H9 (cell line): ENCODE results near the gene ACVR2B. TPM values are rescaled to one million over a fixed set of nuclear protein-coding genes. Genes with fewer than 3 reads are reported as not detected.

Source experiments
- DNase-seq: peaks from one replicate; pipeline ENCODE4 v3.0.0-alpha.2; 2017
- H2AFZ ChIP-seq: one replicate; pipeline ENCODE4 v1.6.1; 2013; ENCODE audit warnings: mild to moderate bottlenecking, low read length, control low read depth, moderate library complexity
- H2AK5ac ChIP-seq: 2 replicates; pipeline ENCODE4 v1.6.1; 2013; ENCODE audit warnings: low read length, control low read depth, mixed read lengths; ENCODE audit not compliant: insufficient read length
- H2BK120ac ChIP-seq: one replicate; pipeline ENCODE4 v1.6.1; 2013; ENCODE audit warnings: low read depth, mild to moderate bottlenecking, low read length, control low read depth, inconsistent platforms; ENCODE audit not compliant: poor library complexity, severe bottlenecking
- H2BK12ac ChIP-seq: 2 replicates; pipeline ENCODE4 v1.6.1; 2013; ENCODE audit warnings: low read length, control low read depth, mixed read lengths, low read depth; ENCODE audit not compliant: insufficient read length
- H2BK15ac ChIP-seq: 2 replicates; pipeline ENCODE4 v1.6.1; 2013; ENCODE audit warnings: low read depth, low read length, control low read depth
- H2BK20ac ChIP-seq: one replicate; pipeline ENCODE4 v1.6.1; 2013; ENCODE audit warnings: low read depth, mild to moderate bottlenecking, low read length, control low read depth, inconsistent platforms; ENCODE audit not compliant: poor library complexity, severe bottlenecking
- H2BK5ac ChIP-seq: 2 replicates; pipeline ENCODE4 v1.6.1; 2013; ENCODE audit warnings: low read length, control low read depth, mixed read lengths; ENCODE audit not compliant: insufficient read length
- H3K14ac ChIP-seq: 2 replicates; pipeline ENCODE4 v1.6.1; 2013; ENCODE audit warnings: low read length, control low read depth; ENCODE audit not compliant: insufficient read depth
- H3K18ac ChIP-seq: 2 replicates; pipeline ENCODE4 v1.6.1; 2013; ENCODE audit warnings: low read depth, mild to moderate bottlenecking, mixed read lengths, low read length, control low read depth; ENCODE audit not compliant: insufficient read length
- H3K23ac ChIP-seq: 2 replicates; pipeline ENCODE4 v1.6.1; 2013; ENCODE audit warnings: low read length, control low read depth, mixed read lengths, low read depth; ENCODE audit not compliant: insufficient read length
- H3K23me2 ChIP-seq: 2 replicates; pipeline ENCODE4 v1.6.1; 2013; ENCODE audit warnings: low read depth, mild to moderate bottlenecking, mixed read lengths, low read length, control low read depth; ENCODE audit not compliant: insufficient read length, poor library complexity, severe bottlenecking
- H3K27ac ChIP-seq: 2 replicates; pipeline ENCODE4 v1.5.1; 2013; ENCODE audit warnings: low read length, control low read depth, mixed read lengths, low read depth; ENCODE audit not compliant: insufficient read length
- H3K27me3 ChIP-seq: 2 replicates; pipeline ENCODE4 v1.6.1; 2013; ENCODE audit warnings: low read length, control low read depth, inconsistent platforms; ENCODE audit not compliant: insufficient read depth
- H3K4ac ChIP-seq: 2 replicates; pipeline ENCODE4 v1.6.1; 2013; ENCODE audit warnings: low read depth, mild to moderate bottlenecking, control low read depth, inconsistent platforms, low read length, moderate library complexity
- H3K4me1 ChIP-seq: 2 replicates; pipeline ENCODE4 v1.6.1; 2013; ENCODE audit warnings: low read length, control low read depth, inconsistent platforms; ENCODE audit not compliant: insufficient read depth
- H3K4me2 ChIP-seq: 2 replicates; pipeline ENCODE4 v1.6.1; 2013; ENCODE audit warnings: low read length, control low read depth, mixed read lengths; ENCODE audit not compliant: insufficient read length, insufficient read depth
- H3K56ac ChIP-seq: 2 replicates; pipeline ENCODE4 v1.6.1; 2013; ENCODE audit warnings: low read depth, mild to moderate bottlenecking, mixed read lengths, low read length, control low read depth; ENCODE audit not compliant: insufficient read length
- H3K79me1 ChIP-seq: 2 replicates; pipeline ENCODE4 v1.6.1; 2013; ENCODE audit warnings: low read depth, mild to moderate bottlenecking, moderate library complexity, low read length, control low read depth, inconsistent platforms; ENCODE audit not compliant: insufficient read depth, poor library complexity, severe bottlenecking
- H3K79me2 ChIP-seq: 2 replicates; pipeline ENCODE4 v1.6.1; 2013; ENCODE audit warnings: low read length, control low read depth, inconsistent platforms; ENCODE audit not compliant: insufficient read depth
- H3K9ac ChIP-seq: 2 replicates; pipeline ENCODE4 v1.6.1; 2013; ENCODE audit warnings: low read length, control low read depth, mixed read lengths; ENCODE audit not compliant: insufficient read length; ENCODE audit errors: extremely low read depth
- H3K9me3 ChIP-seq: one replicate; pipeline ENCODE4 v1.6.1; 2013; ENCODE audit warnings: low read depth, low read length, inconsistent platforms; ENCODE audit not compliant: control insufficient read depth
- H3T11ph ChIP-seq: one replicate; pipeline ENCODE4 v1.6.1; 2013; ENCODE audit warnings: mild to moderate bottlenecking, low read length, control low read depth, inconsistent platforms
- H4K20me1 ChIP-seq: one replicate; pipeline ENCODE4 v1.6.1; 2013; ENCODE audit not compliant: control insufficient read depth, insufficient read length, insufficient read depth
- H4K5ac ChIP-seq: 2 replicates; pipeline ENCODE4 v1.6.1; 2013; ENCODE audit warnings: low read depth, mild to moderate bottlenecking, mixed read lengths, low read length, control low read depth; ENCODE audit not compliant: insufficient read length
- H4K8ac ChIP-seq: replicated peaks from 2 replicates; pipeline ENCODE4 v1.6.1; 2013; ENCODE audit warnings: low read length, control low read depth, mixed read lengths, low read depth; ENCODE audit not compliant: insufficient read length
- H4K91ac ChIP-seq: 2 replicates; pipeline ENCODE4 v1.6.1; 2013; ENCODE audit warnings: low read depth, mild to moderate bottlenecking, moderate library complexity, mixed read lengths, low read length, control low read depth; ENCODE audit not compliant: insufficient read length
- H3K27ac Mint-ChIP-seq, 3 experiments: 2 replicates in 2 of 3; 3 replicates in 1 of 3; pipeline ENCODE4 v1.8.0; 2020 to 2021; ENCODE audit warnings: mixed read lengths in 3 of 3, mild to moderate bottlenecking in 1 of 3, moderate library complexity in 1 of 3
- H3K27me3 Mint-ChIP-seq: 2 replicates; pipeline ENCODE4 v1.8.0; 2021; ENCODE audit warnings: low read depth, mild to moderate bottlenecking, moderate library complexity, mixed read lengths
- H3K36me3 Mint-ChIP-seq, 3 experiments: 2 replicates in 2 of 3; 3 replicates in 1 of 3; pipeline ENCODE4 v1.8.0; 2020 to 2021; ENCODE audit warnings: low read depth in 3 of 3, mixed read lengths in 3 of 3; ENCODE audit not compliant: insufficient read depth in 1 of 3
- H3K4me1 Mint-ChIP-seq, 2 experiments: 2 replicates each; pipeline ENCODE4 v1.8.0; 2020; ENCODE audit warnings: mixed read lengths in 2 of 2
- H3K4me3 Mint-ChIP-seq, 2 experiments: 2 replicates in 1 of 2; 3 replicates in 1 of 2; pipeline ENCODE4 v1.8.0; 2020 to 2021; ENCODE audit warnings: mild to moderate bottlenecking in 2 of 2, mixed read lengths in 2 of 2, moderate library complexity in 1 of 2
- H3K9me3 Mint-ChIP-seq, 2 experiments: 2 replicates in 1 of 2; 3 replicates in 1 of 2; pipeline ENCODE4 v1.8.0; 2020; ENCODE audit warnings: mild to moderate bottlenecking in 2 of 2, mixed read lengths in 2 of 2, moderate library complexity in 1 of 2
- WGBS: extraction: QIAGEN DNeasy Blood & Tissue Kit; methylation state at CpG from one replicate; pipeline ENCODE4 v1.1.7; 2013; ENCODE audit warnings: missing lambda C conversion rate, low lambda C conversion rate, mixed read lengths; ENCODE audit not compliant: insufficient read length; ENCODE audit errors: extremely low coverage; 5-methylcytosine and 5-hydroxymethylcytosine counted together
- total RNA-seq: library from RNA; stranded (reverse); gene quantifications from 2 replicates; pipeline ENCODE4 v1.2.1, GENCODE V29; 2021
- TF ChIP-seq, protein P1 (sequence below): fragments of 200-600 bp; sonication (generic); conservative IDR thresholded peaks from 3 replicates; pipeline ENCODE4 v1.8.0; 2021; ENCODE audit warnings: antibody characterized with exemption, mild to moderate bottlenecking

The ACVR2B gene
- total RNA-seq, 1 experiment from 2014 or later = 105 TPM

DNA sequence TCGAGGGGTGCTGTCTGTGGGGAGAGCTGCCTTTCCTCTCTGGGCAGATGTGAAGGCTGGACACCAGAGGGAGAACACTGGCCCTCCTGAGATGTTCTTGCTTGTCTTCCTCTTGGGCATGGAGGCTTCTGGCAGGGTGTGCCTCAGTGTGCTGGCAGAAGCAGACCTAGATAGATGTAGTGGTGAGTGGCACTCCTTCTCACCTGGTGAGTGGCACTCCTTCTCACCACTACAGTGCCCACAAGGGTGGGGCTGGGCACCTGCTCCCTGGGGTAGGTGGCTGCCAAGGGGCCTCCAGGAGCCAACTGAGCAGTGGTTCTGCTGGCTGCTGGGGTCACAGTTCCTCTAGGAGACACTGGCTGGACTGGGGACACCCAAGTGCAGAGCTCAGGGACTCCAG lies 18.7 kb downstream of the ACVR2B start:
- no peak overlapping the region for H3K4me3 Mint-ChIP-seq
- H2BK20ac ChIP-seq = no peak overlapping the region
- no peaks in the 10 kb centered on the region for H3K27me3 ChIP-seq
- no peaks in the 10 kb centered on the region for H3K27me3 Mint-ChIP-seq
- H3K23me2 ChIP-seq = no peaks in the 10 kb centered on the region
- no peak overlapping the region for H3T11ph ChIP-seq
- TF ChIP-seq, protein P1, sequence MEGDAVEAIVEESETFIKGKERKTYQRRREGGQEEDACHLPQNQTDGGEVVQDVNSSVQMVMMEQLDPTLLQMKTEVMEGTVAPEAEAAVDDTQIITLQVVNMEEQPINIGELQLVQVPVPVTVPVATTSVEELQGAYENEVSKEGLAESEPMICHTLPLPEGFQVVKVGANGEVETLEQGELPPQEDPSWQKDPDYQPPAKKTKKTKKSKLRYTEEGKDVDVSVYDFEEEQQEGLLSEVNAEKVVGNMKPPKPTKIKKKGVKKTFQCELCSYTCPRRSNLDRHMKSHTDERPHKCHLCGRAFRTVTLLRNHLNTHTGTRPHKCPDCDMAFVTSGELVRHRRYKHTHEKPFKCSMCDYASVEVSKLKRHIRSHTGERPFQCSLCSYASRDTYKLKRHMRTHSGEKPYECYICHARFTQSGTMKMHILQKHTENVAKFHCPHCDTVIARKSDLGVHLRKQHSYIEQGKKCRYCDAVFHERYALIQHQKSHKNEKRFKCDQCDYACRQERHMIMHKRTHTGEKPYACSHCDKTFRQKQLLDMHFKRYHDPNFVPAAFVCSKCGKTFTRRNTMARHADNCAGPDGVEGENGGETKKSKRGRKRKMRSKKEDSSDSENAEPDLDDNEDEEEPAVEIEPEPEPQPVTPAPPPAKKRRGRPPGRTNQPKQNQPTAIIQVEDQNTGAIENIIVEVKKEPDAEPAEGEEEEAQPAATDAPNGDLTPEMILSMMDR = no peak
- peaks cover 28 to 30% of the 10 kb centered on the region in 2 experiments for H3K9me3 Mint-ChIP-seq
- DNase-seq = no peak
- peaks cover 14 to 15% of the 10 kb centered on the region in 2 experiments for H3K4me1 Mint-ChIP-seq
- no peaks in the 10 kb centered on the region for H3K4me1 ChIP-seq
- H3K27ac Mint-ChIP-seq = no peak overlapping the region
- no peak overlapping the region; the same call in 1 of the 2 replicates for H3K14ac ChIP-seq
- no peak overlapping the region for H3K23ac ChIP-seq
- H4K5ac ChIP-seq = no peak overlapping the region
- H4K20me1 ChIP-seq = peaks cover 2% of the 10 kb centered on the region
- H3K9me3 ChIP-seq = no peaks in the 10 kb centered on the region
- peaks cover 17 to 28% (median 22%) of the 10 kb centered on the region in 3 experiments for H3K36me3 Mint-ChIP-seq
- H3K9ac ChIP-seq = no peak overlapping the region
- no peak overlapping the region for H2BK12ac ChIP-seq
- H4K91ac ChIP-seq = no peak overlapping the region
- no peak overlapping the region for H2BK120ac ChIP-seq
- H3K79me1 ChIP-seq = peaks cover 3% of the 10 kb centered on the region
- H4K8ac ChIP-seq = no peak overlapping the region
- H2AK5ac ChIP-seq = no peak overlapping the region
- peaks cover 30% of the 10 kb centered on the region; the same call in 1 of the 2 replicates for H3K79me2 ChIP-seq
- no peak overlapping the region for H3K4ac ChIP-seq
- no peak overlapping the region for H3K27ac ChIP-seq
- H3K4me2 ChIP-seq = no peak overlapping the region
- no peak overlapping the region for H3K56ac ChIP-seq
- H2BK15ac ChIP-seq = no peak overlapping the region
- H2AFZ ChIP-seq = no peak overlapping the region
- no peak overlapping the region for H3K18ac ChIP-seq
- WGBS = no CpG with 5 or more reads among the region's 1 CpG
- H2BK5ac ChIP-seq = no peak overlapping the region
